WTC11 (cell line): ENCODE results near the gene NDUFAF8. TPM values are rescaled to one million over a fixed set of nuclear protein-coding genes. Genes with fewer than 3 reads are reported as not detected.

Source experiments
- ATAC-seq: fragments of 200-7000 bp; cut with Tn5 transposase; 2 replicates; pipeline ENCODE4 v1.10.0; 2021; ENCODE audit warnings: mild to moderate bottlenecking, moderate library complexity
- CTCF ChIA-PET: fragments of 300-600 bp; sonication (Branson Sonifier 250); formaldehyde crosslinking; loops from one replicate; lab custom pipeline; 2021; ENCODE audit warnings: antibody characterized with exemption; lab: Charles Lee
- POLR2A ChIA-PET: fragments of 350-600 bp; sonication (Branson Sonifier 250); formaldehyde crosslinking; loops from one replicate; lab custom pipeline; 2021; ENCODE audit warnings: antibody characterized with exemption; lab: Charles Lee
- DNase-seq: peaks from one replicate; pipeline ENCODE4 v3.0.0; 2021; ENCODE audit warnings: low spot score
- H3K27ac Mint-ChIP-seq: 2 replicates; pipeline ENCODE4 v1.8.0; 2021; ENCODE audit warnings: mixed read lengths
- H3K27me3 Mint-ChIP-seq: 2 replicates; pipeline ENCODE4 v1.8.0; 2021; ENCODE audit warnings: low read depth, mild to moderate bottlenecking, moderate library complexity, mixed read lengths
- H3K36me3 Mint-ChIP-seq: 2 replicates; pipeline ENCODE4 v1.8.0; 2021; ENCODE audit warnings: mixed read lengths
- H3K4me1 Mint-ChIP-seq: 2 replicates; pipeline ENCODE4 v1.8.0; 2022; ENCODE audit warnings: mixed read lengths
- H3K4me3 Mint-ChIP-seq: 2 replicates; pipeline ENCODE4 v1.8.0; 2021; ENCODE audit warnings: mild to moderate bottlenecking, moderate library complexity, mixed read lengths
- H3K9me3 Mint-ChIP-seq: 2 replicates; pipeline ENCODE4 v1.8.0; 2021; ENCODE audit warnings: mixed read lengths
- CBFB ChIP-seq: sonication (generic); formaldehyde crosslinking; IDR thresholded peaks from 2 replicates; pipeline ENCODE4 v1.8.1; 2022; ENCODE audit warnings: mild to moderate bottlenecking, low read depth, missing genetic modification reagents
- E2F1 ChIP-seq: sonication (generic); formaldehyde crosslinking; IDR thresholded peaks from 2 replicates; pipeline ENCODE4 v1.8.0; 2022; ENCODE audit warnings: mild to moderate bottlenecking, missing genetic modification reagents
- E2F5 ChIP-seq: sonication (generic); formaldehyde crosslinking; IDR thresholded peaks from 2 replicates; pipeline ENCODE4 v1.8.1; 2022; ENCODE audit warnings: mild to moderate bottlenecking, moderate library complexity, missing genetic modification reagents
- ESRRA ChIP-seq: sonication (generic); formaldehyde crosslinking; IDR thresholded peaks from 2 replicates; pipeline ENCODE4 v1.8.1; 2022; ENCODE audit warnings: mild to moderate bottlenecking, missing genetic modification reagents, borderline replicate concordance
- JUN ChIP-seq: sonication (generic); formaldehyde crosslinking; IDR thresholded peaks from 2 replicates; pipeline ENCODE4 v1.8.0; 2023; ENCODE audit warnings: mild to moderate bottlenecking, missing genetic modification reagents
- MYBL2 ChIP-seq: sonication (generic); formaldehyde crosslinking; IDR thresholded peaks from 2 replicates; pipeline ENCODE4 v1.8.1; 2023; ENCODE audit warnings: mild to moderate bottlenecking, moderate library complexity, missing genetic modification reagents
- NR1H2 ChIP-seq: sonication (generic); formaldehyde crosslinking; IDR thresholded peaks from 2 replicates; pipeline ENCODE4 v1.9.0; 2021; ENCODE audit warnings: mild to moderate bottlenecking, moderate library complexity, missing genetic modification reagents
- NR3C1 ChIP-seq: sonication (generic); formaldehyde crosslinking; conservative IDR thresholded peaks from 2 replicates; pipeline ENCODE4 v1.8.1; 2023; ENCODE audit warnings: low read depth, mild to moderate bottlenecking, missing genetic modification reagents
- RORB ChIP-seq: fragments of 250-450 bp; sonication (Bioruptor Pico); IDR thresholded peaks from 2 replicates; pipeline ENCODE4 v1.9.0; 2021; ENCODE audit warnings: mild to moderate bottlenecking
- SMAD3 ChIP-seq: sonication (generic); formaldehyde crosslinking; IDR thresholded peaks from 2 replicates; pipeline ENCODE4 v1.8.0; 2022; ENCODE audit warnings: missing genetic modification reagents, mild to moderate bottlenecking, borderline replicate concordance
- SOX15 ChIP-seq: fragments of 250-450 bp; sonication (Bioruptor Pico); IDR thresholded peaks from 2 replicates; pipeline ENCODE4 v1.9.0; 2021; ENCODE audit warnings: mild to moderate bottlenecking
- USF1 ChIP-seq: sonication (generic); formaldehyde crosslinking; IDR thresholded peaks from 2 replicates; pipeline ENCODE4 v1.8.0; 2022; ENCODE audit warnings: mild to moderate bottlenecking, missing genetic modification reagents
- ZMAT4 ChIP-seq: fragments of 250-450 bp; sonication (Bioruptor Pico); IDR thresholded peaks from 2 replicates; pipeline ENCODE4 v1.9.0; 2021; ENCODE audit warnings: mild to moderate bottlenecking
- ZNF121 ChIP-seq: sonication (generic); formaldehyde crosslinking; IDR thresholded peaks from 2 replicates; pipeline ENCODE4 v1.8.0; 2023; ENCODE audit warnings: missing genetic modification reagents
- ZNF232 ChIP-seq: sonication (generic); formaldehyde crosslinking; IDR thresholded peaks from 2 replicates; pipeline ENCODE4 v1.8.0; 2022; ENCODE audit warnings: mild to moderate bottlenecking, missing genetic modification reagents
- ZNF416 ChIP-seq: fragments of 250-450 bp; sonication (Bioruptor Pico); IDR thresholded peaks from 2 replicates; pipeline ENCODE4 v1.9.0; 2021; ENCODE audit warnings: mild to moderate bottlenecking, inconsistent platforms
- ZNF423 ChIP-seq: fragments of 250-450 bp; sonication (Bioruptor Pico); IDR thresholded peaks from 2 replicates; pipeline ENCODE4 v2.1.2; 2022; ENCODE audit warnings: mild to moderate bottlenecking, moderate library complexity
- total RNA-seq: library from RNA; stranded (reverse); gene quantifications from 3 replicates; pipeline ENCODE4 v1.2.3, GENCODE V29; 2021
- TF ChIP-seq, protein P1 (sequence below): sonication (generic); formaldehyde crosslinking; IDR thresholded peaks from 2 replicates; pipeline ENCODE4 v1.8.1; 2023; ENCODE audit warnings: mild to moderate bottlenecking, missing genetic modification reagents, moderate library complexity
- TF ChIP-seq, protein P2 (sequence below): sonication (generic); formaldehyde crosslinking; IDR thresholded peaks from 2 replicates; pipeline ENCODE4 v1.8.1; 2022; ENCODE audit warnings: low read depth, mild to moderate bottlenecking, moderate library complexity, missing genetic modification reagents, borderline replicate concordance
- TF ChIP-seq, protein P3 (sequence below): fragments of 250-450 bp; sonication (Bioruptor Pico); conservative IDR thresholded peaks from 2 replicates; pipeline ENCODE4 v1.9.0; 2021; ENCODE audit warnings: mild to moderate bottlenecking
- TF ChIP-seq, protein P4 (sequence below): sonication (generic); formaldehyde crosslinking; IDR thresholded peaks from 2 replicates; pipeline ENCODE4 v1.8.1; 2022; ENCODE audit warnings: missing genetic modification reagents, borderline replicate concordance

Gene NDUFAF8
- total RNA-seq, 1 experiment from 2014 or later, result 73.0 TPM

- TF ChIP-seq, protein P1, sequence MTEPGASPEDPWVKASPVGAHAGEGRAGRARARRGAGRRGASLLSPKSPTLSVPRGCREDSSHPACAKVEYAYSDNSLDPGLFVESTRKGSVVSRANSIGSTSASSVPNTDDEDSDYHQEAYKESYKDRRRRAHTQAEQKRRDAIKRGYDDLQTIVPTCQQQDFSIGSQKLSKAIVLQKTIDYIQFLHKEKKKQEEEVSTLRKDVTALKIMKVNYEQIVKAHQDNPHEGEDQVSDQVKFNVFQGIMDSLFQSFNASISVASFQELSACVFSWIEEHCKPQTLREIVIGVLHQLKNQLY (CRISPR knock-in tag), result no peak
Measured at GRCh38 chr17:81203136-81203535, 36.0 kb upstream of the NDUFAF8 start (continued).

DNA sequence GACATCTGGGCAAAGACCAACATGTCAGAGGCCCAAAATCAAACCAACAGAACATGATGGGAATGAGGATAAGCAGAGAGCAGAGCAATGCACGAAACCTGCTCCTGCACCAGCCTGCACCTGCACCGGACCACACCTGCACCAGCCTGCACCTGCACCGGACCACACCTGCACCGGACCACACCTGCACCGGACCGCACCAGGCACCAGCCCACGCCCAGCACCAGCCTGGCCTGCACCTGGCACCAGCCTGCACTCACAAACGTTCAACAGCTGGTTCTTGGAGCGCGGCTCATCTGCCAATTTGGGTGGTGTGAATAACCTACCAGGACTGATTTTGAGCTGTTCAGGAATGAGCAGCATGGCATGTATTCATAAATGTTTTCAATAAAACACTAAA is 34.5 kb upstream of the NDUFAF8 start:
- ChIA-PET POLR2A (no interaction called here), CTCF (interaction anchor here (0.6 kb wide), 1 partner anchor 42 kb away, joined by 4 read pairs; no protein-coding TSS in a partner anchor)
- Mint-ChIP-seq H3K36me3 (no peaks in the 10 kb centered on the region; the same call in 1 of the 2 replicates), H3K4me1 (no peaks in the 10 kb centered on the region), H3K9me3 (no peaks in the 10 kb centered on the region), H3K27me3 (no peaks in the 10 kb centered on the region), H3K27ac (no peak overlapping the region), H3K4me3 (no peak overlapping the region)
- TF ChIP-seq, protein P2, sequence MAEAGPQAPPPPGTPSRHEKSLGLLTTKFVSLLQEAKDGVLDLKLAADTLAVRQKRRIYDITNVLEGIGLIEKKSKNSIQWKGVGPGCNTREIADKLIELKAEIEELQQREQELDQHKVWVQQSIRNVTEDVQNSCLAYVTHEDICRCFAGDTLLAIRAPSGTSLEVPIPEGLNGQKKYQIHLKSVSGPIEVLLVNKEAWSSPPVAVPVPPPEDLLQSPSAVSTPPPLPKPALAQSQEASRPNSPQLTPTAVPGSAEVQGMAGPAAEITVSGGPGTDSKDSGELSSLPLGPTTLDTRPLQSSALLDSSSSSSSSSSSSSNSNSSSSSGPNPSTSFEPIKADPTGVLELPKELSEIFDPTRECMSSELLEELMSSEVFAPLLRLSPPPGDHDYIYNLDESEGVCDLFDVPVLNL, result no peak
- no peak for TF ChIP-seq RORB
- no peak for TF ChIP-seq USF1 (CRISPR knock-in tag)
- no peak for DNase-seq
- no peak for ATAC-seq

DNA sequence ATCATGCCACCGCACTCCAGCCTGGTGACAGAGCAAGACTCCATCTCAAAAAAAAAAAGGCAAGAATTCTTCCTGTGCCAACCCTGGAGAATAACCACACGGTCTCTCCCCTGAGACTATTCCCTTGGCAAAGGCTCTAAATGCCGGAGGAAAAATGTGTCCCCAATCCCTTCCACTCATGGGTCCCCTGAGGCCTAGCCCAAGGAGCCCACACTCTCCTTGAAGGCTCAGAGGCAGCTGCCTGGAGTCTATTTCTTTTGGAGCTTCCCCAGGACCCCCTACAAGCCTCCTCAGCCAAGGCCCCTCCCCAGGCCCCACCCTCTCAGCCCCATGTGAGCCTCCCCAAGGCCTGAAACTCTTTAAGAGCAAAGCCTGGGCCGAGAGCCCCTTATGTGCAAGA is 33.0 kb upstream of the NDUFAF8 start:
- no peak for TF ChIP-seq JUN (CRISPR knock-in tag)
- TF ChIP-seq ZNF423, result no peak
- no peak for TF ChIP-seq ESRRA (CRISPR knock-in tag)
- TF ChIP-seq NR1H2 (CRISPR knock-in tag), result no peak
- no peak for TF ChIP-seq E2F1 (CRISPR knock-in tag)
- ChIA-PET CTCF (interaction anchor here (0.6 kb wide), 1 partner anchor 109 kb away, joined by 5 read pairs; no protein-coding TSS in a partner anchor), POLR2A (no interaction called here)
- H3K36me3 Mint-ChIP-seq, result no peaks in the 10 kb centered on the region; the same call in 1 of the 2 replicates
- H3K9me3 Mint-ChIP-seq, result no peaks in the 10 kb centered on the region
- H3K4me1 Mint-ChIP-seq, result no peaks in the 10 kb centered on the region
- no peaks in the 10 kb centered on the region for H3K27me3 Mint-ChIP-seq
- ATAC-seq (no peak), DNase-seq (no peak)
- H3K4me3 Mint-ChIP-seq, result no peak overlapping the region
- no peak overlapping the region for H3K27ac Mint-ChIP-seq

- Mint-ChIP-seq H3K36me3 (no peaks in the 10 kb centered on the region; the same call in 1 of the 2 replicates), H3K9me3 (no peaks in the 10 kb centered on the region), H3K27me3 (no peaks in the 10 kb centered on the region), H3K4me3 (no peak overlapping the region), H3K27ac (no peak overlapping the region), H3K4me1 (no peaks in the 10 kb centered on the region)
- ChIA-PET CTCF (no interaction called here), POLR2A (no interaction called here)
- DNase-seq (no peak), ATAC-seq (no peak)
- TF ChIP-seq CBFB (CRISPR knock-in tag) (no peak), SOX15 (no peak), ZNF232 (CRISPR knock-in tag) (no peak), E2F5 (CRISPR knock-in tag) (no peak), ZNF416 (CRISPR knock-in tag) (no peak), ZMAT4 (no peak), NR1H2 (CRISPR knock-in tag) (no peak), MYBL2 (CRISPR knock-in tag) (no peak), NR3C1 (CRISPR knock-in tag) (no peak), SMAD3 (CRISPR knock-in tag) (no peak), ZNF121 (CRISPR knock-in tag) (no peak)
- TF ChIP-seq, protein P2, result no peak
- TF ChIP-seq, protein P3, sequence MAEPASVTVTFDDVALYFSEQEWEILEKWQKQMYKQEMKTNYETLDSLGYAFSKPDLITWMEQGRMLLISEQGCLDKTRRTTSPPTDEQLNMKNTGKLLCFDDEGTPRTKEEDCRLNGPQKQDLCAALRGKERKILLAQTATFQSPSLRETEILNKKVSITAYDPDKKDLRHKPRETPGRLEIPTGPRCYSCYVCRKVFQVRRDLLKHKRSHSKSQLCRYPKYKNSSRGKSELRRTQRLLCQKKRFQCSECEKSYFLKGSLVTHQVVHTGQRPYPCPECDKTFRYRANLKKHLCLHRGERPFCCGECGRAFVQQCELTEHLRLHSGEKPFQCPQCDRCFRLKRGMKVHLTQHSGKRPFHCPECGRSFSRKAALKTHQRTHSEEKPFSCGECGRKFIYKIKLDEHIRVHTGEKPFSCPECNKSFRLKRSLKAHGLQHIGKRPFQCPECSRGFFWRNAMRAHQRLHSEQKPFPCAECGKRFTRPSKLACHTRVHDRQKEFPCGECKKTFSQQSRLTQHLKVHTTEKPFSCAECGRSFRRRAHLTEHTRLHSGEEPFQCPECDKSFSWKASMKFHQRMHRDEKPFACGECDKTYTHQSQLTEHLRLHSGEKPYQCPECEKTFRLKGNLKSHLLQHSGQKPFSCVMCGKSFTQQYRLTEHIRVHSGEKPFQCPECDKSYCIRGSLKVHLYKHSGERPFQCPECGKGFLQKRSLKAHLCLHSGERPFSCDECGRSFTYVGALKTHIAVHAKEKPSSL (CRISPR knock-in tag), result no peak
- TF ChIP-seq, protein P4, sequence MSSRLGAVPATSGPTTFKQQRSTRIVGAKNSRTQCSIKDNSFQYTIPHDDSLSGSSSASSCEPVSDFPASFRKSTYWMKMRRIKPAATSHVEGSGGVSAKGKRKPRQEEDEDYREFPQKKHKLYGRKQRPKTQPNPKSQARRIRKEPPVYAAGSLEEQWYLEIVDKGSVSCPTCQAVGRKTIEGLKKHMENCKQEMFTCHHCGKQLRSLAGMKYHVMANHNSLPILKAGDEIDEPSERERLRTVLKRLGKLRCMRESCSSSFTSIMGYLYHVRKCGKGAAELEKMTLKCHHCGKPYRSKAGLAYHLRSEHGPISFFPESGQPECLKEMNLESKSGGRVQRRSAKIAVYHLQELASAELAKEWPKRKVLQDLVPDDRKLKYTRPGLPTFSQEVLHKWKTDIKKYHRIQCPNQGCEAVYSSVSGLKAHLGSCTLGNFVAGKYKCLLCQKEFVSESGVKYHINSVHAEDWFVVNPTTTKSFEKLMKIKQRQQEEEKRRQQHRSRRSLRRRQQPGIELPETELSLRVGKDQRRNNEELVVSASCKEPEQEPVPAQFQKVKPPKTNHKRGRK (CRISPR knock-in tag), result no peak
Measured at GRCh38 chr17:81206657-81207056, 32.5 kb upstream of the NDUFAF8 start.
